Tibial nerve (tissue), 4 donors: ENCODE results near the gene CIROP. TPM values are rescaled to one million over a fixed set of nuclear protein-coding genes. Genes with fewer than 3 reads are reported as not detected.

Experiments
- DNase-seq, 2 donors: peaks; one replicate each; pipeline ENCODE4 v3.0.0-alpha.2; 2019; ENCODE audit warnings: low spot score in 2 of 2
- H3K27ac ChIP-seq, 4 donors: fragments of 200-600 bp; sonication (generic) in 3 of 4; one replicate each; pipeline ENCODE4 v1.5.1; 2017 to 2019; ENCODE audit warnings: mild to moderate bottlenecking in 1 of 4
- H3K27me3 ChIP-seq, 2 donors: fragments of 200-600 bp; sonication (generic) in 1 of 2; one replicate each; pipeline versions ENCODE4 v1.5.1 to v1.6.0; 2017 to 2019
- H3K36me3 ChIP-seq, 3 donors: fragments of 200-600 bp; sonication (generic); one replicate each; pipeline ENCODE4 v1.5.1; 2018 to 2019
- H3K4me1 ChIP-seq, 4 donors: fragments of 200-600 bp; sonication (generic) in 3 of 4; one replicate each; pipeline ENCODE4 v1.5.1; 2017 to 2019
- H3K4me3 ChIP-seq, 4 donors: fragments of 200-600 bp; sonication (generic) in 3 of 4; one replicate each; pipeline ENCODE4 v1.5.1; 2017 to 2019; ENCODE audit warnings: mild to moderate bottlenecking in 1 of 4, moderate library complexity in 1 of 4
- H3K9me3 ChIP-seq, 4 donors: fragments of 200-600 bp; sonication (generic) in 3 of 4; one replicate each; pipeline ENCODE4 v1.5.1; 2017 to 2019
- EP300 ChIP-seq, 2 donors: sonication (generic); formaldehyde crosslinking; IDR thresholded peaks; one replicate each; pipeline ENCODE4 v1.6.1; 2017; ENCODE audit warnings: antibody characterized with exemption in 2 of 2, mild to moderate bottlenecking in 1 of 2
- POLR2A ChIP-seq, 2 donors: fragments of 450-650 bp; IDR thresholded peaks; one replicate each; pipeline ENCODE4 v1.6.1; 2017; ENCODE audit warnings: antibody characterized with exemption in 2 of 2, mild to moderate bottlenecking in 2 of 2, moderate library complexity in 2 of 2
- WGBS, 2 donors: methylation state at CpG; one replicate each; pipeline ENCODE4 v1.1.5; 2018; 5-methylcytosine and 5-hydroxymethylcytosine counted together
- total RNA-seq, 4 donors: library from RNA; depleted of rRNA; stranded (reverse); fragments of >200 nt; gene quantifications; one replicate each; pipeline ENCODE4 v1.1.0, GENCODE V29; 2016
- TF ChIP-seq, protein P1 (sequence below), 5 experiments: fragments of 200-600 bp in 3 of 5; fragments of 450-650 bp in 2 of 5; sonication (generic) in 3 of 5; IDR thresholded peaks; one replicate each; pipeline ENCODE4 v1.5.1; 2016 to 2019; ENCODE audit warnings: antibody characterized with exemption in 5 of 5, mild to moderate bottlenecking in 3 of 5, moderate library complexity in 2 of 5

The CIROP gene
- total RNA-seq, 4 donors from 2014 or later: not detected

DNA sequence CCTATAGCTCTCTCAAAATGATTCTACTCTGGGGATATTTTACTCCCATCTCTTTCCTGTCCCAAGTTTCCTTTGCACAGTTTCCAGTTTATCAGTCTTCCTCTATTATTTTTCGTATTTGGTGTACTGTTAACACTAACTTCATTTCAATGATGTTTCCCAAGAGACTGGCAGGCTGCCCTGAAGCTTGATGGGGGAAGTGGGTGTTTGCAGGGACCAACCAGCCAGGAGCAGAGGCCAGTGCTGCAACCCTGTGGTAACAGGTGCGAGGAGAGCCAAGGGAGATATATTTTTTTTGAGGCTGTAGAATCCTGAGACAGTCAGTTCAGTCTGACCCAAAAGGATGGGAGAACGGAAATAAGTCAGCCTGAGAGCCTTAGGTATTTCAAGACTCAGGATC lies 26.1 kb upstream of the CIROP start:
- peaks cover 0 to 8% (median 0%) of the 10 kb centered on the region in 4 donors for H3K4me1 ChIP-seq
- H3K4me3 ChIP-seq: no peak overlapping the region
- H3K9me3 ChIP-seq: no peaks in the 10 kb centered on the region
- no peaks in the 10 kb centered on the region for H3K27me3 ChIP-seq
- no peak for TF ChIP-seq POLR2A (IDR thresholded peaks at IDR 0.05)
- no peak for TF ChIP-seq EP300 (IDR thresholded peaks at IDR 0.05)
- TF ChIP-seq, protein P1, sequence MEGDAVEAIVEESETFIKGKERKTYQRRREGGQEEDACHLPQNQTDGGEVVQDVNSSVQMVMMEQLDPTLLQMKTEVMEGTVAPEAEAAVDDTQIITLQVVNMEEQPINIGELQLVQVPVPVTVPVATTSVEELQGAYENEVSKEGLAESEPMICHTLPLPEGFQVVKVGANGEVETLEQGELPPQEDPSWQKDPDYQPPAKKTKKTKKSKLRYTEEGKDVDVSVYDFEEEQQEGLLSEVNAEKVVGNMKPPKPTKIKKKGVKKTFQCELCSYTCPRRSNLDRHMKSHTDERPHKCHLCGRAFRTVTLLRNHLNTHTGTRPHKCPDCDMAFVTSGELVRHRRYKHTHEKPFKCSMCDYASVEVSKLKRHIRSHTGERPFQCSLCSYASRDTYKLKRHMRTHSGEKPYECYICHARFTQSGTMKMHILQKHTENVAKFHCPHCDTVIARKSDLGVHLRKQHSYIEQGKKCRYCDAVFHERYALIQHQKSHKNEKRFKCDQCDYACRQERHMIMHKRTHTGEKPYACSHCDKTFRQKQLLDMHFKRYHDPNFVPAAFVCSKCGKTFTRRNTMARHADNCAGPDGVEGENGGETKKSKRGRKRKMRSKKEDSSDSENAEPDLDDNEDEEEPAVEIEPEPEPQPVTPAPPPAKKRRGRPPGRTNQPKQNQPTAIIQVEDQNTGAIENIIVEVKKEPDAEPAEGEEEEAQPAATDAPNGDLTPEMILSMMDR (IDR thresholded peaks at IDR 0.05): no peak
- H3K36me3 ChIP-seq: peaks cover 0 to 41% (median 4%) of the 10 kb centered on the region in 3 donors
- 55 to 77% methylated on average over 3 of the region's 3 CpGs for WGBS, 2 donors
- DNase-seq: peak in 1 of 2 donors; percentile 61
- no peak overlapping the region for H3K27ac ChIP-seq

DNA sequence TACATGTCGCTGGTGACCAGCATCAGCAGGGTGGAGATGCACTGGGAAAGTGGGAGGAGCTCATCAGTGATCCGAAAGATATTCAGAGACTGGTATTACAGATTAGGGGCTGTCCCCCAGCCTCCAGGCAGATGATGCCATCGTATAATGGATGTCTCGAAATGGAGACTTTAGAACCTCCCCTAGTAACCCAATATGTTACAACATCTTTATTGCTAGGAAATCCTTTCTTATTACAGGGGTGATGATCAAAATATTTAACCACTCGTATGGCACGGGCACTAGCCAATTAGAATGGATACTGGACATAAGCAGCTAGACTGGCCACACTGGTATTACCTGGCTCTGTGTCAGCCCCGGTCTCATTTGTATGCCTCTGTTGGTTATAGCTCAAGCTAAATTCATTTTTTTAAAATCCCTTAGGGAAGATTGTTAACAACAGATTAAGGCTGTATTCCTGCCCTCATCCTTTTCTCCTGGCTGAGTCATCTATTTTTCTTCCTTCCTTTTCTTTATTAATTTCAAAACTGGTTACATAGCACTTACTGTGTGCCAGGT lies 25.0 kb upstream of the CIROP start:
- no peaks in the 10 kb centered on the region for H3K9me3 ChIP-seq
- DNase-seq: no peak
- H3K36me3 ChIP-seq: peaks cover 0 to 39% (median 4%) of the 10 kb centered on the region in 3 donors

DNA sequence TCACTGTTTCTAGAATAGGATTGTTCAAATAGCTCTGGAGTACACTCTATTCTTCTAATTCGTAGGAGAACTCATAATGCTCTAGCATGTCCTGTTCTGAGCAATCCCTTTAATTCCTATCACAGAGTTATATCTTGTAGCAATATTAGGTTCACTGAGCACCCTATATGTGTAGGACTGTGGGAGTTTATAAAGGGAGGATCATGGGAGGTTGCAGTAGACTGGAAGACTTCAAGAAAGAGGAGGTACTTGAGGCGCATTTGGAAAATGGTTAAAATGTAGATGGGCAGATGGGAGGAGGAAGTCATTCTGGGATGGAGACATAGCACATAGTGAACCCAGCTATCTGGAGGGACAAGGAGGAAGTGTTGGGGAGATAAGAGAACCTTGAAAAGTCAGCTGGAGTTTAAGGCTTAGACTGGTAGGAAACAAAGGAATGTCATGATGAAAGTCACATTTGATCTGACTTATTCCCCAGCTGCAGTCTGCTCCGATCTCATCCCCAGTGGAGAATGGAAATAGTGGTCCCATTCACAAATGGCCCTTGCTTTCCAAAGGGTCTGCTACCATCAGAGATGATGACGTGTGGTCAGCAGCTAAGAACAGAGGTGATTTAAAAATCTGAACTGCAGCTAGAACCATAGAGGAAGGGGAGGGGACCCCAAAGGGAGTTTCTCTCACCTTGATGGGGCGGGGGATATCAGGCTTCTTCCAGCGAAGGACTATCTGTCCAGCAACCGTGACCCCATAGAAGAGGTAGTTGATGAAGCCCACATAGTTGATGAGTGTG lies 24.4 kb upstream of the CIROP start:
- H3K27me3 ChIP-seq: no peaks in the 10 kb centered on the region
- H3K36me3 ChIP-seq: peaks cover 0 to 39% (median 4%) of the 10 kb centered on the region in 3 donors
- H3K4me1 ChIP-seq: peaks cover 0 to 8% (median 0%) of the 10 kb centered on the region in 4 donors
- H3K27ac ChIP-seq: no peak overlapping the region
- no peaks in the 10 kb centered on the region for H3K9me3 ChIP-seq
- no peak for DNase-seq
- WGBS, 2 donors: 87 to 88% methylated on average over 7 of the region's 7 CpGs
- H3K4me3 ChIP-seq: no peak overlapping the region
- TF ChIP-seq, protein P1 (IDR thresholded peaks at IDR 0.05): no peak
- TF ChIP-seq EP300 (IDR thresholded peaks at IDR 0.05) (no peak), POLR2A (IDR thresholded peaks at IDR 0.05) (no peak)

More for the DNA sequence above, 25.0 kb upstream of the CIROP start:
- TF ChIP-seq EP300 (IDR thresholded peaks at IDR 0.05): no peak
- TF ChIP-seq, protein P1 (IDR thresholded peaks at IDR 0.05): no peak
- H3K4me3 ChIP-seq: no peak overlapping the region
- no peaks in the 10 kb centered on the region for H3K27me3 ChIP-seq
- no peak overlapping the region for H3K27ac ChIP-seq
- WGBS, 2 donors: 85 to 89% methylated on average over 7 of the region's 7 CpGs
- peaks cover 0 to 8% (median 0%) of the 10 kb centered on the region in 4 donors for H3K4me1 ChIP-seq

DNA sequence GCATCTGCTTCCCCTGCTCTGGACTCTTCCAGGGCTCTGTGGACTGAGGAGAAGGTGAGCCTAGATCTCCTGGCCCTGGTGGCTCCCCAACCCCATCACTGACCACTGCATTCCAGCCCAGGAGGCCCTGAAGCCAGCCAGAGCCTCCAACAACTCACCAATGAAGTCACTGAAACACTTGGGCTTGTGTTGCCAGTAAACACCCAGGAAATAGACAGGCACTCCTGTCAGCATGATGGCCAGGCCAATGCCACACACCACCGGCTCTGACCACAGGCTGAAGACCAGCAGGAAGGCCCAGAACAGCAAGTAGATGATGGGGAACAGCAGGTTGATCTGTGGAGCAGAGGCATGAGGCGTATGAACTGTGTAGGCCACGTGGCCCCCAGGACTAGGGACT lies 23.1 kb upstream of the CIROP start:
- no peak for DNase-seq
- no peak overlapping the region for H3K27ac ChIP-seq

More for the DNA sequence above, 23.1 kb upstream of the CIROP start:
- 77 to 92% methylated on average over 3 of the region's 3 CpGs for WGBS, 2 donors
- no peak overlapping the region for H3K4me3 ChIP-seq
- H3K36me3 ChIP-seq: peaks cover 0 to 39% (median 4%) of the 10 kb centered on the region in 3 donors
- H3K27me3 ChIP-seq: no peaks in the 10 kb centered on the region
- TF ChIP-seq, protein P1 (IDR thresholded peaks at IDR 0.05): no peak
- TF ChIP-seq POLR2A (IDR thresholded peaks at IDR 0.05) (no peak), EP300 (IDR thresholded peaks at IDR 0.05) (no peak)
- peaks cover 0 to 8% (median 0%) of the 10 kb centered on the region in 4 donors for H3K4me1 ChIP-seq
- H3K9me3 ChIP-seq: no peaks in the 10 kb centered on the region
